GM18519 (cell line): Measurements from ENCODE around the gene KRT72.

Experiments
- ATAC-seq: cut with Tn5 transposase; IDR thresholded peaks from one replicate; pipeline ENCODE4 v1.9.1; 2021; ENCODE audit warnings: mild to moderate bottlenecking, moderate library complexity; ENCODE audit not compliant: unreplicated experiment, low FRiP score

The KRT72 gene

DNA sequence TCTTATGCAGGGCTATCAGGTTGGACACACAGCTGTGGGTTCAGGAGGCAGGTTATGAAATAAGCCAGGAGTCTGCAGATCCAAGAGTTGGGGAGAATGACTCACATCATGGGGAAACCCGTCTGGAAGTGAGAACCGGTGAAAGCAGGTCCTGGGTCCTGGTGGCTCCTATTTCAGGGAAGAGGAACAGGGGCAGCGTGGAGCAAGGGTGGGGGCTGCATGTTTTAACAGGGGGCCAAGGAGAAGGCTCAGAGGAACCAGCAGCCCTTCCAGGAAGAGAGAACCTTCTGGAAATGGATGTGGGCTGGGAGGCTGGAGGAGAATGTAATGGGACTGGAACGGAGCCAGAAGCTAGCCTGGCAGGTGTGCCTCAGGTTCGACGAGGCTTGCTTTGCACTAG lies 19.8 kb downstream of the KRT72 start:
- ATAC-seq: no peak

DNA sequence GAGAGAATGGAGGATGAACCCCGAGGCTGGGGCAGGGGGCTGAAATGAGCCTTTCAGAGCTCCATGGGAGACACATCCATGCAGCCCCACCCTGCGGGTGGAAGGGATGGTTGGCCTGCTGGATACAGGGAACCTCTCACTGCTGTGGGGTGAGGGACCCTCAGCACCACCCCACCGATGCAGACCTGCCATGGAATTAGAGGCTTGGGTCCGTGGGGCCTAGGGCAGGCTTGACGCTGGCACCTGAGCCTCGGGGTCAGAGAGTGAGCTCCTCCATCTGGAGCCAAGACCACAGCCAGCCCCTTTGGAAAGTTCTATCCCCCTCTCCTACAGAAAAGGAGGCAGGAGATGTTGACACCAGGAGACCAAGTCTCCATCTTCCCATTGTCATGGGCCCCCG lies 20.2 kb downstream of the KRT72 start:
- no peak for ATAC-seq

DNA sequence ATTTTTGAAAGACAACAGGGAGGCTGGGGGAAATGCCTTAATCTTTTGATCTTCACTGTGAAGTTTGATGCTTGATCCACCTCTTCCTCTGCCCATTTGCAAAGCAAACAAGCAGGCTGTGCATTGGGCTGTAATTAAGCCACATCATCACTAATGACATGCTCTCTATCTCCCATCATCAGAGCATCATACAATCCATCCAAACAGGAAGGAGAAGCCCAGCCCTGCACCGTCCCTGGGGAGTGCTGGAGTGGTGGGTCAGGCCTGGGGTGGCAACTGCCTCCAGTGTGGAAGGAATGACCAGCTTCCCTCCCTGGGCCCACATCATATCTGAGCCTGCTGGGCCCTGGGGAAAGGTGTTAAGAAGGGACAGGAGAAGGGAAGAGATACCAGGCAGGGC lies 20.8 kb downstream of the KRT72 start:
- ATAC-seq: no peak

DNA sequence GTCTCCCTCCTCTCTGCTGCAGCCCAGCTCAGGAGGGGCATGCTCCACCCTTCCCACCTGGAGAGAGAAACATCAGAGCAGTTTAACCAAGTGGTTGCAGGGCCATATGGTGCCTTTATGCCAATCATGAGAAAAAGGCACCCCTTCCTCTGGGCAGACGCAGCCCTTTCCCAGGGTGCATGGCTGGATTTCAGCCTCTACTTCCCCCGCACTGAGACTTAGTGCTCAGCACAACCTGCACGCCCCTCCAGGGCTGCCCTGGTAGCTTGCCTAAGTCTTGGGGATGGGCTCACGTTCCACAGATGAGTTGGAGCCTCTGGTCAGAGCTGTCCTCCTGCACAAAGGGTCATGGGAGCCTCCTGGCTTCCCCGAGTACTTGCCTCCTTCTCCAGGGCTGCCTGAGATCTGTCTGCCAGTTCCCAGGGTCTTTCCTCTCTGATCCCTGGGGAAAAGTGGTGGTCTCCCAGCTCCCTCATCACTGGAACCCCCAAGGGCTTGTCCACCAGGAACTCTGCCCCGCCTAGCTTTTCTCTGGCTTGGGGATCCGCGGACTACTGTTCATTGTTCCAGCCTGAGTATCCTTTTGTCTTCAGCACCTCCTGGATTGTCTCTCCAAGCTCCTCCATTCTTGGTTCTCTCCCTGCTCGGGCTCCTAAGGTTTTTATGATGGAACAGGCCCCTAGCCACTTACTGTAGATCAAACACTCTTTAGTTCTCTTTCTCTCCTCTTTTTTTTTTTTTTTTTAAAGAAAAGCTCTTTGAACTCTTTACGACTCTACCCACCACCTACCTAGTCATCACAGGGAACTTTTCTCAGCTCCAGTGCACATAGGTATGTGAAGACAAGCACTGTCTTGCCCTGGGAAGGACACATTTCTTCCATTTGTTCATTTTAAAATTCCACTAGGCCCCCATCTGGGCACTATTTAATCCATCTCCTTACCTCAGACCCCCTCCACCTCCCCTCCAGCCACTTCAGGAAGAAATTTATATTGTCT lies 21.5 kb downstream of the KRT72 start:
- ATAC-seq: no peak

DNA sequence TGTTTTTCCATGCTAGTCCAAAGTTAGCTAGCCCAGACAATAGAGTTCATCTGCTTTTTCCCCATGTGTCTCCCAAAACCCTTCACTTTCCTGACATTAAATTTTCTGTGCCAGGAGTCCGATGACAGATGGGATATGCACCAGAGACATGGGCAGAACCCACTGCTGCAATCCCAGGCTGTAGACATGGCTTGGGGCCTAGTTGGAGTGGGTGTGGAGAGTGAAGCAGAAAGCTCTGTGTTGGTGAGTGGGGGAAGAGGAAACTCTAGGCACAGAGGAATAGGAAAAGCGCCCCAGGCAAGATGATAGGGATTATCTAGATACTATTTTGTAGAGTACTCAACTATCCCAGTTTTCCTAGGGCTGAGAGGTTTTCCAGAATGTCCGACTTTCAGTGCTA lies 22.8 kb downstream of the KRT72 start:
- ATAC-seq: no peak

DNA sequence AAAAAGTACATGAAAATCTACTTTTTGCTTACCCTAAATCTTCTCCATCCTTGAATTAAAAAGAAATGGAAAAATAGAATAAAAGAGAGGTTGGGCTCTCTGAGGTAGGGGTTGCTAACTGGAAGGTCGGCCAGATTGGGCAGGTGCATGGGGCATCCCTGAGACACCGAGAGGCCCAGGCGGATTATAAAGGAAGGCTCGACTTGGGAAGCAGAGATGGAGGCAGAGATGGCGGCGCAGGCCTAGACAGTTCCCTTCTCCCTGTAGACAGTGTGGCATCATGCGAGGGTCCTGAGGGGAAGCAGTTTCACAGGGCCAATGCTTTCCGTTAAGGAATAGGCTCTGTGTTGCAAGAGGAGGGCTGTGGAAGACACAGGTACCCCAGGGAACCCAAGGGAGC lies 23.9 kb downstream of the KRT72 start:
- no peak for ATAC-seq

DNA sequence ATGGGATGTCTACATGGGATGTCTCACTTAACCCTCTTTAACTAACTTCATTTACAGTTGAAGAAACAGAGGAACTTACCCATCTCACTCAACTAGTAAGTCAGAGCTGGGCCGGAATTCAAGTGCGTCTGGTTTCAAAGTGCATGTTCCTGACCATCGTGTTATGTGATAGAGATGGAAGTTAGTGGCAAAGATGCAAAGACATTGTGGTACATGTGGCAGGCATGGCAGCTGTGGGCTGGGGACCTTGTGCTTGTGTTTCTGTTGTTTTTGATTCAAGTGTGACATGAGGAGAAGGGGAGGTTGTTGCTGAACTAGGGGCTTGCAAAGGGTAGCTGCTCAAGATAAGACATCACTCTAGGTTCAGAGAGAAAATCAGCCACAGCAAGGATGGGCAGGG lies 25.3 kb downstream of the KRT72 start:
- ATAC-seq: no peak

DNA sequence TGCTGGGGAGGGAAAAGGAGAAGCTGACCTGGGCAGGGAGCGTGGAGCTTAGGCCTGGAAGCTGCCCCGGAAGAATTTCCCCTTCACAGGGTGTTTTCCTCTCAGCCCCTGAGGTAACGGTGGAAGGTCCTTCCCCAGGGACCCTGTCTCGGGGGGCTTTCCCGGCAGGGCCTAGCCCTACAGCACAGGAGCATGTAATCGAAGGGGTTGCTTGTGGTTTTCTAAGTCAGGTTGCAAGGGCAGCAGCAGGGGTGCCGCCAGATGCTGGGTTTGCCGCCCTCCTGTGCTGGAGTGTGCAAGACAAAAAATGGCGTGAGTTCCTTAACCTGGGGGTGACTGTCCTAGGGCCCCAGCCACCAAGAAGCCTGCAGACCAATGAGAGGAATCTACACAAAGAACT lies 26.0 kb downstream of the KRT72 start:
- ATAC-seq: no peak

DNA sequence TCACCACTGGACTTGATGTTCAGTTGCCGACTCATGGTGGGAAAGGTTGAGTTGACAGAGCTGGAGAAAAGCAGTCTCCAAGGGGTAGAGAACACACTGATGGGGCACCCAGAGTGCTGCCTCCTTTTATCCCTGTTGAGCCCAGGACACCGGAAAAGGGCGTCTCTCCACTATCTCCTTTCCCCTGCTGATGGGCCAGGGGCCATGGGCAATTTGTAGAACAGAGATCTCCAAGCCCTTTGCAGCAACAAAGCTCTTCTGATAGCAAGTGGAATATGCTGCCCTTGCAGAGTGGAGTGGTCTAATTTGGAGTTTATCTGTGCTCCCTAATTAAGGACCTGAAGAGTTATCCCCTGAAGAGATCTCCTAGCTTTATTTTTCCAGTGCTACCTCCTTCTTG lies 27.5 kb downstream of the KRT72 start, which contains the start of gene KRT74:
Gene KRT74, minus strand, starts transcription at position 101 of the 400 bp plus-strand sequence. Its CDS starts 66 bp downstream, at position 35.
- no peak for ATAC-seq

DNA sequence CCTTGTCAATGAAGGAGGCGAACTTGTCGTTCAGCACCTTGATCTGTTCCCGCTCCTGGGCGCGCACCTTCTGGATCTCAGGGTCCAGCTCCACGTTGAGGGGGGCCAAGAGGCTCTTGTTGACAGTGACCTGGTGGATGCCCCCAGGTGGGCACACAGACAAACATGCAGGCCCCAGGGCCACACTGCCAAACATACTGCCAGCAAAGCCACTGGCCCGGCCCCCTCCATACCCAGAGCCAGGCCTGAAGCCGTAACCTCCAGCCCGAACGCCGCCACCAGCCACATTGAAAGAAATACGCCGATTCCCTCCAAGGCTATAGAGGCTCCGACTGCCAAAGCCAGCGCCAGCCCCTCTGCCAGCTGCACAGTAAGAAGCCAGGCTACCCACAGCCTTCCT lies 28.0 kb downstream of the KRT72 start:
- no peak for ATAC-seq

DNA sequence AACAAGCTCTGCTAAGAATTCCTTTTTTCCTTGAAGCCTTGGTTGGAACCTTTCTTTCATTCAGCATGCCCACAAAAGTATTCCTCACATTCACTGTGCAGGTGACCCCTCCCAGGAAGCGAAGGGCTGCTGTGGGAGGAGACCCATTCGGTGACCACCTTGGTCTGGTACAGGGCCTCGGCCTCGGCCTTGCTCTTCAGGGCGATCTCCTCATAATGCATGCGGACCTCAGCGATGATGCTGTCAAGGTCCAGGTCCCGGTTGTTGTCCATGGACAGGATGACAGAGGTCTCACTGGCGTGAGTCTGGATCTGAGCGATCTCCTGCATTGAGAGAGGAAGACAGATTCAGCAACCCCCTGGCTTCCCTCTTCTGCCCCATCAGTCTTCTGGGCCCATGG lies 30.8 kb downstream of the KRT72 start:
- ATAC-seq: no peak

DNA sequence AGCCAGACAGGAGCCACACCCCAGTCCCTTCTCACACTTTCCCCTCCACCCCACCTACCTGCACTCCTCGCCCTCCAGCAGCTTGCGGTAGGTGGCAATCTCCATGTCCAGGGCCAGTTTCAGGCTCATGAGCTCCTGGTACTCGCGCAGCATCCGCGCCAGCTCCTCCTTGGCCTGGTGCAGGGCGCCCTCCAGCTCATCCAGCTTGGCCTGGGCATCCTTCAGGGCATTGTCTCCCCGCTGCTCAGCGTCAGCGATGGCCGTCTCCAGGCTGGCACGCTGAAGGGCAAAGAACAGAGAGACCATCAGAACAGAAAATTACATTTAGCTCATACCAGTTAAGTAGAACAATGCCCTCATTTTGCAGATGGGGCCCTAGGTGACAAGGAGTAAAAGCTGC lies 33.2 kb downstream of the KRT72 start:
- no peak for ATAC-seq

DNA sequence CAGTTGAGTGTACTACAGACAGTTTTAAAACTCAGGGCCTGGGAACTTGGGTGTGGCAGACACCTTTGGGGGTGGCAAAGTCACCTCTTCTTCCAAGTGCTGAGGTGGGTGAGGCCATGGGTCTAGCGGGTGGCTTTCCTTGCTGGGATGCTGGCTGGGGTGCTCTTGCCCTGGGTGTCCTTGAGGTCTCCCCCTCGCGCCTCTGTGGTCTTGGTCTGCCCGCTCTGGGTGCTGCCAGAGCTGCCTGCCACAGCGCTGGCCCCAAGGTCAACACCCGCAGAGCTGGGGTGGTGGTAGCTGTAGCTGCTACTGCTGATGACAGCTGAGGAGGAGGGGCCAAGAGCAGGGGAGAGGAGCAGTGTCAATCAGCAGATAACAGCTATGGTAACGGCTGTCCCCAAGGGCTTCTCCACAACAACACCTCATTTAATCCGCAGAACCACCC lies 34.4 kb downstream of the KRT72 start:
- no peak for ATAC-seq

DNA sequence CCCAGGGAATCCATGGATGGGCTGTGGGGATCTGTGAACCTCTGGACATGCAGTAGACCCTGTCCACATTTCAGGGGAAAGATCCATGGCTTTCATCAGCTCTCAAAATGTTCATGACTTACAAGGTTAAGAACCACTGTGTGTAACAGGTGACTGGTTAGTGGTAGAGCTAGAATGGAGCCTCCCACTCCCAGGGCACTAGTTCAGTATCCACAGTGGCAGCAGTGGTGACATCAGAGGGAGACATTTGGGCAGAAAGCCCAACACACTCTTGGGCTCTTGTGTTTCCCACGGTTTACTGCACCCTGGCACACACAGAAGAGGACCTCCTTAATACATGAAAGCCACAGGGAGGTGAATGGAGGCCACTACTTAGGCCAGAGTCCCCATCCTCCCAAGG lies 36.7 kb downstream of the KRT72 start:
- ATAC-seq: no peak

DNA sequence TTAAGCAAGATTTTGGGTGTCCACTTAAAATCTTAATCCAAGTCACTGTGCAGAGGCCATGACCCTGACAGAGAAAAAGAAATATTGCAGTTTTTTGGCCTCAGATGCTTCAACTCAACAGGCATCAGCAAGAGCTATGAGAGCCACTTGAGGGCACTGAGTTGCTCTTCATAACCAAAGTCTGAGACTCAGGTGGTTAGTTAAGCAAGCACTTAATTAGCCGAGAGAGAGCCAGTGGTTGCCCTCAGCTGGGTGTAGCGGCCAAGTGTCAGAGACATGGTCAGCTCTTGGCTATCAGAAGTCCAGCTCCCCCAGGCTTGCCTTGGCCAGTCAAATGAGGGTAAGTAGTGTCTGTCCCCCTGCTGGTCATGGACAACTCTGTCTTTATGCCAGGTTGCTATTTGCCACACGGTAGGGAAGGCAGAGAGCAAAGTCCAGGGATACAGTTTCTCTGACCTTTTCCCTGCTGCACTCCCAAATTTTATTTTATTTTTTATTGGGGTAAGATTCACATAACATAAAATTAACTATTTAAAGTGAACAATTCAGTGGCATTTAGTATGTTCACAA lies 39.3 kb downstream of the KRT72 start:
- ATAC-seq: no peak

DNA sequence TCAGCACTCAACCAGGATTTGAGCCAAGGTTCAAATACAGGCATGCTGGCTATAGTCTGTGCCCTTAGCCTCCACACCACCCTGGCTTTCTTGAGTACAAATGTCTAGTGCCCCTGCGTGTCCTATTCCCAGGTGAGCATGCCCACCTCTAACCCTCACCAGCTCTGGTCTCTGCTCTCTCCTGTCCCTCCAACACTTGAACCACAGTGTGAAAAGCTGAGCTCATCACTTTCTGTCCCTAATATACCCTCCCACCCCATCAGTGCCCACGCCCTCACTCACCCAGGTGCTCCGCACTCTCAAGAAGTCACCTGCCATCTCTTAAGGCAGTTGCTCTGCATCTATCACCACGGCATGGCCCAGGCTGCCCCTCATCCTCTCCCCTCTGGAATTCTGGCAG lies 41.3 kb downstream of the KRT72 start:
- no peak for ATAC-seq

DNA sequence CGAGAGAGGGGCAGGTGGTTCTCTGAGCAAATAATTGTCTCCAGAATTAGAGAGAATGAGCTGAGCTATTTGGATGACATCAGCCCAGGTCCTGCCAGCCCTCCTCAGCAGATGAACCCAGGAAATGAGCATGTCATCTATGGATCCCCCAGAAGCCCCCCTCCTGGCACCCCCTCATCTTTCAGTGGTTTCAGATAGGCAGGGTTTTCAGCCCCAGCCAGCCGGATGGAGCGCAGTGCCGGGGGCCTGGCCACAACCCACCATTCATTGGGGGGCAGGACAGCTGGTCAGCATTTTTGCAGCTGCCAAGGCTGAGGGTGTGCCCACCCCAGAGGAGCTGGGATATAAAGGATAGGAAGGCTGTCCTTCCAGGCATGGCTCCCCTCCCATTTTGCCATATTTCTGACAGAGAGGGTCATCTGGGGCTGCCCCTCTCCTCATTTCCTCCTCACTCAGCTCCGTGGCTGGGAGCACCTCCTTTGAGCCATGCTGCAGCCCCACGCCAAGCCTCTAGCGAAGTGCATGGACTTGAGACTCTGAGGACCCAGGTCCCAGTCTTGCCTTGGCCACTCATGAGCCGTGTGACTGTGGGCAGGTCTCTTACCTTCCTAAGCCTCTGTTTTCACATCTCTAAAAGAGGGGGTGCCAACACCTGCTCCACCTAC lies 42.4 kb downstream of the KRT72 start:
- ATAC-seq: no peak

DNA sequence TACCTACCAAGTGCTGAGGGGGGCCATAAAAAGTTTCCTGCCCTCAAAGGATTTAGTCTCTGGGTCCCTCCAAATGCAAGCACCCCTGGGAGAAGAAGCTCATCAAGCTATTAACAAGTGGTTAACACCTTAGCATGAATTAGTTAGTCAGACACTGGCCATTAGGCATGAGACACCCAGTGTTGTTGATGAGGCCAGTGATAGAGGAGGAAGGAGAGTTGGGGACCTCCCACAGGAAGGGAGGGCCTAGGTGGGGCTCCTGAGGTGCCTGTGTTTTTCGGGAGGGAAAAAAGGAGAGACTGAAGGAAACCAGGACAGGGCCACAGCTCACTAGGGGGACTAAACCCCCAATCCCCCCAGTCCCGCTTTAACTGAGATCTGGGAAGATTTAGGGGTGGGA lies 43.8 kb downstream of the KRT72 start:
- no peak for ATAC-seq

DNA sequence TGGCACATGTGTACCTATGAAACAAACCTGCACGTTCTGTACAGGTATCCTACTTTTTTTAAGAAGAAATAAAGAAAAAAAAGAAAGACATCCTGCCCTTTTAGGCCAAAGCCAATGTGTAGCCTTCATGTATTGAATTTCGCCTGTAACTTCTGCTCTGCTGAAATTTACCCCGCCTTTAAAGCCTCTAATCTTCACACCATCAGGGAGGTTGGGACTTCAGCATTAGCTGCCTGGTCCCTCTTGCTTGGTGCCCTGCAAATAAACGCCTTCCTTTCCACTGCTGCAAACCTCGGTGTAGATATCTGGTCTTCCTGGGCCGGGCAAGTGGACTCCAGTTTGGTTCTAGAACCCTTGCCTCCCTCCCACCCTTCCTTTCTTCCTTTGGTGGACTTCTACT lies 45.7 kb downstream of the KRT72 start:
- ATAC-seq: no peak

DNA sequence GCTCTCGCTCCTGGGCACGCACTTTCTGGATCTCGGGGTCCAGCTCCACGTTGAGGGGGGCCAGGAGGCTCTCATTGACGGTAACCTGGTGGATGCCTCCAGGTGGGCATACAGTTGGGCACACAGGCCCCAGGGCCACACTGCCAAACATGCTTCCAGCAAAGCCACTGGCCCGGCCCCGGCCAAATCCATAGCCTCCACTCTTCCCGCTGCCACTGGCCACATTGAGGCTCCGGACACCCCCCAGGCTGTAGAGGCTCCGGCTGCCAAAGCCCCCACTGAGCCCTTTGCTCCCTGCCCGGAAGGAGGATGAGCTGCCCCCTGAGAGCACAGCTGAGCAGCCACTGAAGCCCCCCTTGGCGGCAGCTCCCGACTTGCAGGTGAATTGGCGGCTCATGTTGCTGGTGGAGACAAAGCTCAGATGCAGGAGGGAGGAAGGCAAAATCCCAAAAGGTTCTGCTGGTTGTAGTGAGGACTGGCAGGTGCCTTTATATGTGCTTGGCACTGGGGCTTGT lies 48.5 kb downstream of the KRT72 start, which contains the start of gene KRT71:
Gene KRT71, minus strand, starts transcription at position 465 of the 515 bp plus-strand sequence. Its CDS starts 68 bp downstream, at position 397.
- ATAC-seq: no peak

DNA sequence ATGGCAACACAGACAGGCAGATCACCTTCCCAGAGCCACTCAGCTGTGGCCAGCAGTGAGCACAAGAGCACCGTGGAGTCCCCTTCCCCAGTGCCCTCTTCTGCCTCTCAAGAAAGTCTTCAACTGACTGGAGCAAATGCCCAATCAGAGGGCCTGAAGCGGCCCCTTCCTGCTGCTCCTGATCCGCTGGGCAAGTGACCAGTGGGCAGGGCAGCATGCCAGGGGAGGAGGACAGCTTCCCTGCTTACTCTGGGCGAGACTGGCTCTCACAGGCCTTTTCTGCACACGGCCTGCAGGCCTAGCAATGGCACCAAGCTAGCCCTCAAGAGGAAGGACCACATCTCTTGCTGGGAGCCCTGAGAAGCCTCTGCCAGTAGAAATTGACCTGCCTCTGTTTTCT lies 49.2 kb downstream of the KRT72 start:
- ATAC-seq: no peak
